Transverse colon (tissue), 4 donors: ENCODE data around the gene GLMN.

Experiments used
- CTCF ChIP-seq, 5 experiments: fragments of 200-600 bp in 3 of 5; fragments of 450-650 bp in 2 of 5; sonication (generic) in 3 of 5; IDR thresholded peaks; 1 replicate in 2 of 5; 2 replicates in 3 of 5; pipeline ENCODE4 v1.5.1; 2016 to 2017; ENCODE audit warnings: antibody characterized with exemption in 5 of 5, inconsistent platforms in 3 of 5, mild to moderate bottlenecking in 2 of 5, moderate library complexity in 1 of 5
- POLR2A ChIP-seq: fragments of 450-650 bp; IDR thresholded peaks from one replicate; pipeline ENCODE4 v1.6.1; 2016; ENCODE audit warnings: antibody characterized with exemption, mild to moderate bottlenecking, moderate library complexity
- POLR2AphosphoS5 ChIP-seq, 3 donors: sonication (generic); formaldehyde crosslinking; IDR thresholded peaks; one replicate each; pipeline ENCODE4 v1.6.1; 2016; ENCODE audit warnings: antibody characterized with exemption in 3 of 3

- TF ChIP-seq POLR2AphosphoS5 (IDR thresholded peaks at IDR 0.05) = no peak
- TF ChIP-seq CTCF (IDR thresholded peaks at IDR 0.05) = no peak
- TF ChIP-seq POLR2A = no peak
Observed at GRCh38 chr1:92273039-92273438, 25.7 kb downstream of the GLMN start.
